Middle frontal gyrus (tissue), 1 donor: ENCODE data around the gene CREBL2.
"Not testable (repeated sequence)": the region's sequence is repeated elsewhere in the genome, so short reads cannot be mapped to it uniquely, and the experiment has no call there.

ENCODE experiments used
- DNase-seq: peaks from one replicate; pipeline ENCODE4 v3.0.0-alpha.2; 2015; ENCODE audit warnings: low spot score; ENCODE audit errors: extremely low spot score

Gene CREBL2, protein sequence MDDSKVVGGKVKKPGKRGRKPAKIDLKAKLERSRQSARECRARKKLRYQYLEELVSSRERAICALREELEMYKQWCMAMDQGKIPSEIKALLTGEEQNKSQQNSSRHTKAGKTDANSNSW

DNA sequence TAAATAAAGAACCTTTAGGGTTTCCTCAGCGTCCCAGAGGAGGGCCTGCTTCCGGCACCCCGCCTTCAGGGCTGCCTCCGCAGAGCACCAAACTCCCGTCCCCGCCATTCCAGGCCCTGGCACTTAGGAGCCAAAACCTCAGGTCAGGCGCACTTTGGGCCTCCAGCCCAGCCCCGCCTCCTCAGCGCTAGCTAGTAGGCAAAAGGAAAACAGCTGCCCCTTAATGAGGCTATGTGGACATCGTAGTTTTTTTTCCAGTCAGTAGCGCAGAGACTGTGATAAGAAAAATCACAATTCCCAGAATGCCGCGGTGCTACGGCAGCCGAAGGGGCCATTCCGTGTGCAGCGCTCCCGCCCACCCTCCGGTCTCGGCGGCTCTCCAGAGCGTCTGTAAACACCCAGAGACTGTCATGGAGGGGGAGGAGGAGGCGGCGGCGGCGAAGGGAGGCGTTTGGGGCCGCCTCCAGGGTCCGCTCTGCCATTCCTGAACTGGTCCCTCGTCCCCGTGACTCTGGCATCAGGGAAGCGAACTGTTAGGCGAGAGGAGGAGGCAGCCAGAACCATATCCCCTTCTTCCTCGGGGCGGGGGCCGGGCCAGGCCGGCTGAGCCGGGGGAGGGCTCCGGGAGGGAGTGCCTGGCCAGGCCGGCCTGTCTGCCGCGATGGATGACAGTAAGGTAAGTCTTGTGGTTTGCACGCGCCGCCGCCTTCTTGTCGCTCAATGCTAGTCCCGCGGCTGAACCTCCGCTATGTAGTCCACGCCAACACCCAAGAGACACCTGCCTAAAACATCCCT, at the start of gene CREBL2:
CREBL2 (plus strand) TSS at position 365 of the 795 bp plus-strand sequence; CDS start at position 662, 297 bp downstream.
- DNase-seq, result peak; percentile 91

DNA sequence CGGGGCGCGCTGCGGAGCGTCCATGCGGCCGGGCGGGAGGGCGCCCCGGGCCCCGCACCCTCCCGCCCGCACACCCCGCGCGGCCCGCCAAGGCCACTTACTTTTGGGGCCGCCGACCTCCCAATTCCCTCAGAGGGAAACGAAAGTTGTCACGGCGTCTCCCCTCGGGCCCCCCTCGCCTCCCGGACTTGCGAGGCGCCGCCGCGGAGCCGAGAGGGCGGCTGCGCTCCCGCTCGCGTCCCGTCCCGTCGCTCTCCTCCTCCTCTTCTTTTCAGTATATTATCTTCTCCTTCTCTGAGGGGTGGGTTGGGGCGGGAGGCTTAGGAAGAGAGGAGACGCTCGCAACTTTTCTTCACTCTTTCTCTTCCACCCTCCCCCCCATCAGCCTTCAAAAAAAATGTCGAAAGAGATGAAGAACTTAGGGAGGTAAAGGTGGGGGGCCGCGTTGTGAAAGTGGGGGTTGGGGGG, 49.6 kb upstream of the CREBL2 start:
- DNase-seq, result no peak

DNA sequence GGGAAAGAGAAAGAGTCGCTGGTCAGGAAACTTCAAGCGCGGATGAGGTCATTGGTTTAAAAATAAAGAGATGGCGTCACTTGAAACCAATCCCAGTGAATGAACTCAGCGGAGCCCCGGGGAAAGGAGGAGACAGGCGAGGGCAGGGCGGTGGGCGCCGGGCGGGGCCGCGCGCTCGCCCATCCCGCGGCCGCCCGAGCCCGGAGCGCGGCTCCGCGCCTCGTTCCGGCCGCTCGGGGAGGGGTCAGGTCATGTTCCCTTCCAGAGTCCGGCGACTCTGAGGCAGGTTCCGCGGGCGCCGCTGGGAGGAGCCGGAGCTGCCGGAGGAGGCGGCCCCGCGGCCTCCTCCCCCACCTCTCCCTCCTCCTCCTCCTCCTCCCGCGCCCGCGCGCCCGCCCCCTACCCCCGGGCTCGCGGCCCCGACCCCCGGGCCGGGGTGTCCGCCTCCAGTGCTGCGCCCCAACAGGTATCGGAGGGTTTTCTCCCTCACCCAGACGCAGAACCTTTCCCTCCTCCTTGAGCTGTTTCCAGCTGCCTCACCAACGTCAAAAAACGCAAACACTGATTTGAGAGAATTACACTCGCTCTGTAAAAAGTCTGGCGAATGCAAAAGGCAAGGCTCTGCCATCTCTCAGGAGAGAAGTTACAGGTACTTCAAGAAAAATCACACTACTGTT, 49.0 kb upstream of the CREBL2 start, which contains the start of gene DUSP16:
DUSP16 (minus strand) TSS at position 279 of the 677 bp plus-strand sequence. CDS start 41,765 bp downstream, outside the sequence.
- peak; percentile 82 for DNase-seq

DNA sequence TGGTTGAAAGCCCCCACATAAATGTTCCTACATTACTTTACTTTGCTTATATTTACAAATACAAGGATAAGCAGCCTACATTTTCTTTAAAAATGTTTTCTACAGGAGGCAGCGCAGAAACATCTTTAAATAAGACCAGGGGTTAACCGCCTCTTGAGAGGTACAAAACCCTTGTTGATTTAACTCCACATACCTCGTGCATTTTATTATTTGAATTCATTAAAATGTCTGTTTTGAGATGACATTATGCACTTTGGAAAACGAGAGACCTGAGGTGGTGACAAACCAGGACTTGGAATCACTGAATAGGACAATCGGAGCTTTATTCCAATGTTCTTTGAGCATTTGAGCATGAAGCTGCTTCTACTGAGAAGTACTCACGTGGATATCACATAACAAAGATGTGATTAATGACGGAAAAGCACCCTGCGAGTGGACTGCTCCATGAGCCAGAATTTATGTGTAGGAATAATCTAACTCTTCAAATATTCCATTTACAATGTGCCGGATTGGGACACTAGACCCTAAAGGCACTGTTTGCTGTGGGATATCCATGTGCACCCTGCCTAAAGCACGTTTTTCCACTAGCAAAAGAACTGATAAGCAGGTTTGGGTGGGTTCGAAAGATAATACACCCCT, 48.3 kb upstream of the CREBL2 start:
- no peak for DNase-seq

DNA sequence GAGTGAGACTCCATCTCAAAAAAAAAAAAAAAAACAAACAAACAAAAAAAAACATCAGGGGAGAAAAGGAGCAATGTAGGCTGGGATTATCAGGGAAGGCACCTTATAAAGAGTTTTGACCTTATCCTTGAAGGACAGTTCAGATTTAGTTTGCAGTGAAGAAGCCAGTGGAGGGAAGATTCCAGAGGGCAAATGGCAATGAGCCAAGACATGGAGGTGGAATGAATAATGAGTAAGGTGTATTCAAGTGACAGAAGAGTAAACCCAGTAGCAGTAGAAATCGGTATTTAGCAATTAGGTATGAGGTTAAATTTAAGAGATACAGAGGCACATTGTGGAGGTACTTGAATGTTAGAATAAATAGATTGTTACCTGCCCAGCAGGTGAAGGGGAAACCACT, 46.8 kb upstream of the CREBL2 start:
- no peak for DNase-seq

DNA sequence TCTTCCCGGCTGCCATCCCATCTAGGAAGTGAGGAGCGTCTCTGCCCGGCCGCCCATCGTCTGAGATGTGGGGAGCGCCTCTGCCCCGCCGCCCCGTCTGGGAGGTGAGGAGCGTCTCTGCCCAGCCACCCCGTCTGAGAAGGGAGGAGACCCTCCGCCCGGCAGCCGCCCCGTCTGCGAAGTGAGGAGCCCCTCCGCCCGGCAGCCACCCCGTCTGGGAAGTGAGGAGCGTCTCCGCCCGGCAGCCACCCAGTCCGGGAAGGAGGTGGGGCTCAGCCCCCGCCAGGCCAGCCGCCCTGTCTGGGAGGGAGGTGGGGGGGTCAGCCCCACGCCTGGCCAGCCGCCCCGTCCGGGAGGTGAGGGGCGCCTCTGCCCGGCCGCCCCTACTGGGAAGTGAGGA, 45.7 kb upstream of the CREBL2 start:
- not testable (repeated sequence) for DNase-seq

DNA sequence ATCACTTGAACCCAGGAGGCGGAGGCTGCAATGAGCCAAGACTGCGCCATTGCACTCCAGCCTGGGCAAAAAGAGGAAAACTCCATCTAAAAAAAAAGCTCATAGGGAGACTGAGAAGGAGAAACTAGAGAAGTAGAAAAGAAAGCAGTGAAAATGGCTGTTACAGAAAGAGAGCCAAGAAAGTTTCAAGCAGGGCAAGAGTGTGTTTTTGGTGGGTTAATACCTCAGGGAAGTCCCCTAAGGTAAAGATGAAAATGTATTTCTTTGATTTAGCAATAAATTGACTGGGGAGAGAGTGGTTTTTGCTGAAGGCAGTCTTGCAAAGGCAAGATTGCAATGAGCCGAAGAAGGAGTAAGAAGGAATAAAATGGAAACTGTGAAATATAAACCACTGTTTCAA, 39.0 kb upstream of the CREBL2 start:
- no peak for DNase-seq

DNA sequence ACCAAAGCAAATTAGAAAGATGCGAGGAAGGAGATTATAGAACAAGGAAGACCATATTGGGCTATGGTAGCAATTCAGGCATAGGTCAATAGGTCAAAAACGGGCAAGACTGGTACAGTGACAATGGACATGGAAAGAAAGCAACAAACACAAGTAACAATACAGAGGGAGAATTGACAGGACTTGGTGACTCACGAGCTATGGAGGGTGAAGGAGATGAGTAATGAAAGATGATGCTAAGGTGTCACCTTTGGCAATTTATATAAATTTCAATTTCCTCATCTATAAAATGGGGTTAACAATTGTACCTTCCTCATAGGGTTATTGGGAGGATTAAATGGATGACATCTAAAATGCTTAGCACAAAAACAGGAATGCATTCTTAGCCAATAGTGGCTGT, 33.9 kb upstream of the CREBL2 start:
- DNase-seq, result no peak

DNA sequence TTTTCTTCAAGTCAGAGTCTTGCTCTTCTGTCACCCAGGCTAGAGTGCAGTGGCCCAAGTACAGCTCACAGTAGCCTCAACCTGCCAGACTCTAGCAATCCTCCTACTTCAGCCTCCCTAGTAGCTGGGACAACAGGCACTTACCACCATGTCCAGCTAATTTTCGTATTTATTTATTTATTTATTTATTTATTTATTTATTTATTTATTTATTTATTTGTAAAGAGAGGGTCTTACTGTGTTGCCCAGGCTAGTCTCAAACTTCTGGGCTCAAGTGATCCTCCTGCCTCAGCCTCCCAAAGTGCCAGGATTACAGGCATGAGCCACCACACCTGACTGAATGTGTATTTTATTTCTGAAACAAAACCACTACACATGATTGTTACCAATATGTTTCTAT, 31.0 kb upstream of the CREBL2 start:
- DNase-seq, result not testable (repeated sequence)

DNA sequence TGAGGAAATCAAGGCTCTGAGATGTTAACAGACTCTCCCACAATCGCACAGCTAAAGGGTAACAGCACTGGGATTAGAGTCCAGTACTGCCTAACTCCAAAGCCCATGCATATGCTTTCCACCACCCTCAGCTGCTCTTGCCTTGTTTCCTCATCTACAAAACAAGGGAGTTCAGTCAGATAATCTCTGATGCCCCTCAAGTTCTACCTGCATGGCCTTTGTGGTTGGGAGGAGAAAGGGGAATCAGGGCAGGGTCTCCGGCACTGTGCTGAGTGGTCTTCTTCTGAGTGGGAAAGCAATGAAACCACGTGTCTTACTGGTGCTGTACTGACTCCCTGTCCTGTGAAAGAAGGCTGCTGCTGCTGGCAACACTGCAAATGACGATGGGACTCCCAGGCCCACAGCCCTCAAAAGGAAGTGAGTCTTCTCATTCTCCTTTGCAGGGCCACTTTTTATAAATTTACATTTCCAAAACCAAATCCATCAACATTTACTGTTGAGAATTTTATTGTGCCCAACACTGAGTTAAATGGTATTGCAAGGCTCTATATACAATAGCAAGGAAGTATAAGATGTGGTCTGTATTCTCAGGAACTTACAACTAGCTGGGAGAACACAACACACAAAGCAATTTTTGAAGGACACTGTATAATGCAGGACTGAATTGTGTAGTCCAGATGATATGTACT, 29.3 kb upstream of the CREBL2 start:
- DNase-seq, result no peak

DNA sequence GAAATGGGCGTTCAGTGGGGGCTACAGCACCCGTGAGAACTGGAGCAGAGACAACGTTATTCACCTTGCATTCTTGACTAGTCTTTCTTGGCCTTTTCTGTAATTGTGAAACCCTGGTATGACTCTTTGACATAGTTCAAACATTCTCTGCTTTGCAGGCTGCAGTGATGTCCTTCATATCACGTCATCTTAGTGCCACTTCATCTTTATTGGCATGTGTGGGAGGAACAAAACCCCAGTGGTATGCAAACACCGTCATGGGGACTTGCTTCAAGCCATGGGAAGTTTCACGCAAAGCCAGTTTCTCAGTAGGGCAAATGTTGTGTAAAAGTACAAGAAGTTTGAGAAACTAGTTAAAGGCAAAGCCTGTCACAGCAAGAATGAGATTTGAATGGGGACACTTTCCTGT, 28.8 kb upstream of the CREBL2 start:
- DNase-seq, result no peak

DNA sequence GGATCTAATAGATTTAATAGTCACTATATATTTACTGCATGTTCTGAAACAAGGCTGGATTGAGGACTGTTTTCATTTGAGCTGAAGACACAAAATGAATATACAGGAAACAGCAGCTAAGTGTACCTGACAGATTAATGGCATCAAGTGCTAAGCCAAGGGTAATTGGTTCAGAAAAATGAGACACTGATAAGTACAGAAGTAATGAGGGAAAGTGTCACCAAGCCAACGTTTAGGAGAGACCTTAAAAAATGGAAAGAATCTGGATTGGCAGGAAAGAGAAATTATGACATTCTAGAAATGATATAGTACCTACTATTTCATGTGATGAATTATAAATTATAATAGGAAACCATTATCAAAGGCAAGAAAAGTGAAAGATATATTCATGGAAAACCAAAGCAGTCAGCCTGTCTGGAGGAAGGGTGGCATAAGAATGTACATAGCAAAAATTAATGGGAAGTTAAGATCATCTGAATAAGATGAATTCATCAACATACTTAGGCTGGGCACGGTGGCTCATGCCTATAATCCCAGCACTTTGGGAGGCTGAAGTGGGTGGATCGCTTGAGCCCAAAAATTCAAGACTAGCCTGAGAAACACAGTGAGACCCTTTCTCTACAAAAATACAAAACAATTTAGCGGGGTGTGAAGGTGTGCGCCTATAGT, 28.0 kb upstream of the CREBL2 start:
- no peak for DNase-seq

DNA sequence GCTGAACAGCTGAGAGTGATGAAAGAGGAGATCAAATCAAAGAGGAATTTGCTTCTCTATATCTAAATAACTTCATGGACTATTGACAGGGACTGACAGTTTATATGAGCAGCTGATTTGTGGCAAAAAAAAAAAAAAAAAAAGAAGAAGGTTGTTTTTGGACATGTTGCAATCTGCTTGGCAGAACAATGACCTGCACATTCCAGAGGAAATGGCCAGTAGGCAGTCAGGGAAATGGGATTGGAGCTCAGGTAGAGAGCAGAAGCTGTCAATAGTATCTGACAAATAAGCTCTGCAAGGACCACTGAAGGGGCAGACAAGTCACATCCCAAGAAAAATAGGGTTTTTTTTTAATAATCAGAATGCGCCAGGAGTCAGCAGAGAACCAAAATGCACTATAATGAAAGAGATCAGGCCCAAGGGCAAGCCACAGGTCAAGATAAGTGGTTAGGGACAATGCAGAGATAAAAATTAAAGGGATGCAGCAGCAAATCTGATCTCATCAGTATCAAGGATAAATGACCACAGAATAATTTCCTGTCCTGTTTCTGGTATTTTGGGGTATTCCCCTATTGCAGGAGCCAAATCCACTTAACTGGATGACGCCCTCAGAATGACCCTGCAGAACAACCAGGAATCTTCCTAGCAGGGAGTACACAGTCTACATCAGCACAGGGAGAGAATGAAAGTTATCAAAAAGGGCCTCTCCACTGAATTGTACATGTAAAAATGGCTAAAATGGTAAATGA, 26.4 kb upstream of the CREBL2 start:
- DNase-seq, result no peak

DNA sequence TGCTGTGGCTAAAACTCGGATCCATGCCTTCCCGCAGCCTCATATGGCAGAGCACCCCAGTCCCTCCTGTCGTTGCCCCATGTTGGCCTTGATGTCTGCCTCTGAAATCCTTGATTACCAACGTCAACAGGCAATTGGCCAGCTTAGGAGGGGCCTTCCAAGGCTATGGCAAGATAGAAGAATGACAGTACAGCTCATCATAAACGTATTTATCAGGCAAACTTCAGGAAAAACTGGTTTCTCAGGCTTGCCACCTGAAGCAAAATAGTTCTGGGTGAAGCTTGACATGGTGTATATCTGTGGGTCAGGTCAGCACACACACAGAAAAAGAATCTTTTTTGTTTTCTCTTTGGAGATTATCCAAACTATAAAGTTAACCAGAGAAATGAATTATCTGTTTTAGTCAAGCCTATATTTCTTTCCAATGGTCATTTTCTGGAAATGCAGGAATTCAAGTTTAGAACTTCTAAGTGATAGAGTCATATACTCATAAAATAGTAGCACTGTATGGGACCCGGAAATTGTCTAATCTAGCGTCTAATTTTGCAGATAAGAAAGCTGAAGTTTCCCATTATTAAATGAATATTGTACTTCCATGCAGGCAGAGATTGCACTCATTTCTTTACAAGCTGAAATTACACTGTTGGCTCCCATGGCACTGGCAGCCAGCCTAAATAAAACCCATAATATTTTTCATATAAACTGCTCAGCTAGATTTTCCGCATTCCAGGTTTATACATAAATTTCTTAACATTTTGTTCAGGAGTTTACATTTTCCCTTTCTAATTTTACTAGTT, 24.6 kb upstream of the CREBL2 start:
- DNase-seq, result no peak

DNA sequence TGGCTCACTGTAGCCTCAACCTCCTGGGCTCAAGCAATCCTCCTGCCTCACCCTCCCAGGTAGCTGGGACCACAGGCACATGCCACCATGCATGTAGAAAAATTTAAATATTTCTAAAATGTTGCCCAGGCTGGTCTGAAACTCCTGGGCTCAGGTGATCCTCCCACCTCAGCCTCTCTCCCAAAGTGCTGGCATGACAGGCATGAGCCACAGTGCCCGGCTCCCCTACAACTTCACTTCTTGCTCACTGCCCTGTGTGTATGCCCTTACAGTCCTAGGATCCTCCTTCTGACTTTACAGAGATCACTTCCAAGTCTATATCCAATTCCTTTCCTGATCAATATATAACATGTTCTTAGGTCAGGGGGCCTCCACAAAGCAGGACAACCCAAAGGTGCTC, 23.8 kb upstream of the CREBL2 start:
- DNase-seq, result no peak

DNA sequence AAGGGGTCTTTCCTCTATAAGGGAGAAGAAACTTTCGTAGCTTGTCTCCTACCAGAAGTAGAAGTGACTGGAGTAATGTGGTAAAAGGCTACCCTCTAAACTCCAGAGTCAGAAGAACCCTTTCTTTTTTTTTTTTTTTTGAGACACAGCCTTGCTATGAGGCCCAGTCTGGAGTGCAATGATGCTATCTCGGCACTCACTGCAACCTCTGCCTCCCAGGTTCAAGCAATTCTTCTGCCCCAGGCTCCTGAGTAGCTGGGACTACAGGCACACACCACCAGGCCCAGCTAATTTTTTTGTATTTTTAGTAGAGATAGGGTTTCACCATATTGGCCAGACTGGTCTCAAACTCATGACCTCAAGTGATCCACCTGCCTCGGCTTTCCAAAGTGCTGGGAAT, 23.2 kb upstream of the CREBL2 start:
- DNase-seq, result not testable (repeated sequence)

DNA sequence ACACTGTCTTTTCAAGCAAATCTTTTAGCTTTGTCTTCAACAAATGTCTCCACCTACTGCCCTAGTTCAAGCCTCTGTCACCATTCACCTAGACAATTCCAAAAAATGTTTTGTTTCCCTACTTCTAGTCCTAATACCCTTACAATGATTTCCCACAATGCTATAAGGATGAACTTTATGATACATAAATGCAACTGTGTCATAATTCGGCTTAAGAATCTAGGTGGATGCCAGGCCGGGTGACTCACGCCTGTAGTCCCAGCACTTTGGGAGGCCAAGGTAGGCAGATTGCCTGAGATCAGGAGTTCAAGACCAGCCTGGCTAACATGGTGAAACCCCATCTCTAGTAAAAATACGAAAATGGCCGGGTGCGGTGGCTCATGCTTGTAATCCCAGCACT, 20.7 kb upstream of the CREBL2 start:
- DNase-seq, result no peak

DNA sequence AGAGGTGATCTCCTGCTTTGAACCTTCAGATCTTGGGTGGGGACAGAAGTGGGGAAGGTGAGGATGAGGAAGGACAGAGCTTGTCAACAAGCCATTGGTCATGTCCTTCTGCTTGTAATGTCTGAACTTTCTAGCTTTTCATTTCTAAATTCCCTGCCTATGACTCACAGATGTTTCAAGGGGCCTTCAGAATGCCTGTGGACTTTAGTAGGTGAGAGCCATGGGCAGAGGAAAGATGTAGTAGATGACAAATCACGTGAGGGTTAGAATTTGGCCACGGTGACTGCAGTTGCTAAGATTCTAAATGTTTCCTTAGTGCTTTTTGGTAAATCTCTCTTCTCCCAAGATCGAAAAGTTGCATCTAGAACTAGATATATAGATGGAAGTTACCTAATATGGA, 18.7 kb upstream of the CREBL2 start:
- DNase-seq, result no peak

DNA sequence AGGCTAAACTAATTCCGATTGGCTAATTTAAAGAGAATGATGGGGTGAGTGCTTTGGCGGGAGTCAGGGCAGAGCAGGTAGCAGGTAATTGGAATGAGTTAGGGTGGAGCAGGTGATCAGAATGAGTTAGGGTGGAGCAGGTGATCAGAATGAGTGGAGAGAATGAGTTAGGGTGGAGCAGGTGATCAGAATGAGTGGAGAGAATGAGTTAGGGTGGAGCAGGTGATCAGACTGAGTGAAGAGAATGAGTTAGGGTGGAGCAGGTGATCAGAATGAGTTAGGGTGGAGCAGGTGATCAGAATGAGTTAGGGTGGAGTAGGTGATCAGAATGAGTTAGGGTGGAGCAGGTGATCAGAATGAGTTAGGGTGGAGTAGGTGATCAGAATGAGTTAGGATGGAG, 15.7 kb upstream of the CREBL2 start:
- DNase-seq, result not testable (repeated sequence)
